GM21423 (cell line): ENCODE measurements around the gene CEP72.
"Not testable (repeated sequence)": the region's sequence is repeated elsewhere in the genome, so short reads cannot be mapped to it uniquely, and the experiment has no call there.

Experiments used
- ATAC-seq: cut with Tn5 transposase; IDR thresholded peaks from one replicate; pipeline ENCODE4 v1.9.1; 2021; ENCODE audit warnings: mild to moderate bottlenecking, moderate library complexity; ENCODE audit not compliant: unreplicated experiment

CEP72 gene

GRCh38 chr5:580436-580835 is 31.7 kb upstream of the CEP72 start:
- no peak for ATAC-seq

GRCh38 chr5:581266-581665 is 30.9 kb upstream of the CEP72 start:
- ATAC-seq: no peak

- ATAC-seq: no peak
Measured at GRCh38 chr5:581941-582340, 30.2 kb upstream of the CEP72 start.

- ATAC-seq: not testable (repeated sequence)
Measured at GRCh38 chr5:582445-582844, 29.7 kb upstream of the CEP72 start.

GRCh38 chr5:582936-583635 is 29.1 kb upstream of the CEP72 start:
- no peak for ATAC-seq

GRCh38 chr5:583645-584044 is 28.5 kb upstream of the CEP72 start:
- no peak for ATAC-seq

GRCh38 chr5:584216-584615 is 27.9 kb upstream of the CEP72 start:
- no peak for ATAC-seq

GRCh38 chr5:584846-585245 is 27.3 kb upstream of the CEP72 start:
- ATAC-seq: no peak

- no peak for ATAC-seq
Measured at GRCh38 chr5:585556-585955, 26.6 kb upstream of the CEP72 start.

GRCh38 chr5:585962-586628 is 26.0 kb upstream of the CEP72 start:
- ATAC-seq: no peak

GRCh38 chr5:586751-587285 is 25.3 kb upstream of the CEP72 start:
- no peak for ATAC-seq

- ATAC-seq: no peak
Measured at GRCh38 chr5:587403-587802, 24.7 kb upstream of the CEP72 start.

- ATAC-seq: no peak
Measured at GRCh38 chr5:588406-588995, 23.6 kb upstream of the CEP72 start.

GRCh38 chr5:589173-589572 is 23.0 kb upstream of the CEP72 start:
- ATAC-seq: no peak

GRCh38 chr5:589588-589987 is 22.6 kb upstream of the CEP72 start:
- no peak for ATAC-seq

- no peak for ATAC-seq
Measured at GRCh38 chr5:590346-590745, 21.8 kb upstream of the CEP72 start.

- no peak for ATAC-seq
Measured at GRCh38 chr5:591746-592145, 20.4 kb upstream of the CEP72 start.

- no peak for ATAC-seq
Measured at GRCh38 chr5:592158-592557, 20.0 kb upstream of the CEP72 start.

GRCh38 chr5:593511-593910 is 18.6 kb upstream of the CEP72 start:
- no peak for ATAC-seq

- ATAC-seq: no peak
Measured at GRCh38 chr5:594226-594860, 17.8 kb upstream of the CEP72 start.

GRCh38 chr5:595285-595875 is 16.8 kb upstream of the CEP72 start:
- ATAC-seq: no peak
